ENCODE results near the gene ZNF414.

The ZNF414 gene

DNA sequence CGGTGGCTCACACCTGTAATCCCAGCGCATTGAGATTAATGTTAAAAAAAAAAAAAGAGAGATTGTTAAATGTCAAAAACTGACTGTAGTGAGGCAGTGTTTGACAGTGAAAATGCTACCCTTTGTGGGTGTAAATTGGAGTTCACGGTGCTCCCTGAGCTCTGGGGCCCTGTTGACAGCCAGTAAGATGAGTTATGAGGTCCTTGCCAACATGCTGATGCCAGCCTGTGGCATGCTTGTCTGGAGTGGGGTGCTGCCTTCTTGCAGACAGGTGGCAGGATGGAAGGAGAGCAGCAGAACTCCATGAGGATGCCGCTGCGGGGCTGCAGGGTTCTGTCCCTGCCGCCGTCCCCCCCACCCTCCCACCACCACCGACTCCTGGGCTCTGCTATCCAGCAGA, 37.4 kb downstream of the ZNF414 start:
- H3K4me3 ChIP-seq (ENCODE audit: low read depth, low read length) = no peak overlapping the region
- TF ChIP-seq, protein P1, sequence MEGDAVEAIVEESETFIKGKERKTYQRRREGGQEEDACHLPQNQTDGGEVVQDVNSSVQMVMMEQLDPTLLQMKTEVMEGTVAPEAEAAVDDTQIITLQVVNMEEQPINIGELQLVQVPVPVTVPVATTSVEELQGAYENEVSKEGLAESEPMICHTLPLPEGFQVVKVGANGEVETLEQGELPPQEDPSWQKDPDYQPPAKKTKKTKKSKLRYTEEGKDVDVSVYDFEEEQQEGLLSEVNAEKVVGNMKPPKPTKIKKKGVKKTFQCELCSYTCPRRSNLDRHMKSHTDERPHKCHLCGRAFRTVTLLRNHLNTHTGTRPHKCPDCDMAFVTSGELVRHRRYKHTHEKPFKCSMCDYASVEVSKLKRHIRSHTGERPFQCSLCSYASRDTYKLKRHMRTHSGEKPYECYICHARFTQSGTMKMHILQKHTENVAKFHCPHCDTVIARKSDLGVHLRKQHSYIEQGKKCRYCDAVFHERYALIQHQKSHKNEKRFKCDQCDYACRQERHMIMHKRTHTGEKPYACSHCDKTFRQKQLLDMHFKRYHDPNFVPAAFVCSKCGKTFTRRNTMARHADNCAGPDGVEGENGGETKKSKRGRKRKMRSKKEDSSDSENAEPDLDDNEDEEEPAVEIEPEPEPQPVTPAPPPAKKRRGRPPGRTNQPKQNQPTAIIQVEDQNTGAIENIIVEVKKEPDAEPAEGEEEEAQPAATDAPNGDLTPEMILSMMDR (IDR thresholded peaks at IDR 0.05; ENCODE audit: borderline replicate concordance, insufficient read depth, low read depth, low read length) = no peak

DNA sequence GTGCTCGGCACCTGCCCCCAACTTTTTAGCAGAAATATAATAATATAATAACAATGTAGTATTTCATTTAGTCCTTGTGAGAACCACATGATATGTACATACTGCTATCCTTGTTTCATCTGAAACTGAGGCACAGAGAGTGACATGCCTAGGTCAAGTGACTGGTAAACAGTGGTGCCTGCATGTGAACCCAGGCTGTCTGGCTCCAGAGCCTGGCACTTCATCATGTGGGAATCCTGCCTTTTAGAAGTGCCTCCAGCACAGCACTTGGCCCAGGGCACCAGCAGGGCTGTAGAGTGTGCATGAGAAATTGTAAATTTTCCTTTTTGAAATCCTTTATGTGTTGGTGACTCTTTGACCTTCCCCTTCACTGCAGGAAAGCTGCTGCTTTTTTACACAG, 39.0 kb downstream of the ZNF414 start:
- TF ChIP-seq, protein P1 (IDR thresholded peaks at IDR 0.05; ENCODE audit: borderline replicate concordance, insufficient read depth, low read depth, low read length) = no peak
- no peak overlapping the region for H3K4me3 ChIP-seq (ENCODE audit: low read depth, low read length)

DNA sequence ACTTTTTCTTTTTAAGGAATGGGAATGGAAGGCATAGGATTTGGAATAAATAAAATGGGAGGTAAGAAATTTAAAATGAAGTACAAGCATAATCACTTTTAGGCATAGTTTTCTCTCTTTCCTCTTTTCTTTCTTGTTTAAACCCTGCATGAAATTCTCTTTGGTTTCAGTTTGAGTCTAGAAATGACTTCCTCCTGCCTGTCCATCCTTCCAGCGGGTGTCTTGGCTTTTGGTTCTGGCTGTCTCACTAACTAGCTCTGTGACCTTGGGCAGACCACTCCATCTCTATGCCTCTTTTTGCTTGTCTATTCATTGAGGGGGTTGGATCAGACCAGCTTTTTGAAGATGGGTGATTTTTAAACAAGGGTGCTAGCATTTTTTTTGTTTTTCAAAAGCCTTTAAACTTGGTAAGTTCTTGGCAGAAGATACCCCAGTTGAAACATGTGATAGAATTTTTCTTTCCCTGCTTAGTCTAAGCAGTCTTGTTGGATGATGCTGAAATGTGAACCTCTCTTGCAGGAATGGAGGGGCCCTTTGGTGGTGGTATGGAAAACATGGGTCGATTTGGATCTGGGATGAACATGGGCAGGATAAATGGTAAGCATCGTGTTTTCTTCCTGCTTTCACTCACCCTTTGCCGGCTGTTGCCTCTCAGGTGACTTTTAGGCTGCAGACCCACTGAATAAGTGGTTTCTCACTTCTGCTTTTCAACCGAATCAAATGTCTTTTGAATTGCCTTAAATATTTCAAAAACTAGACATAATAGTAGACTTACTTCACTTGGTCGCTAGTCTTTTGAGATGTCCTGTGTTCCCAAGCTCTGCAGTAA, 40.1 kb downstream of the ZNF414 start:
- TF ChIP-seq, protein P1 (IDR thresholded peaks at IDR 0.05; ENCODE audit: borderline replicate concordance, insufficient read depth, low read depth, low read length) = no peak
- no peak overlapping the region for H3K4me3 ChIP-seq (ENCODE audit: low read depth, low read length)

DNA sequence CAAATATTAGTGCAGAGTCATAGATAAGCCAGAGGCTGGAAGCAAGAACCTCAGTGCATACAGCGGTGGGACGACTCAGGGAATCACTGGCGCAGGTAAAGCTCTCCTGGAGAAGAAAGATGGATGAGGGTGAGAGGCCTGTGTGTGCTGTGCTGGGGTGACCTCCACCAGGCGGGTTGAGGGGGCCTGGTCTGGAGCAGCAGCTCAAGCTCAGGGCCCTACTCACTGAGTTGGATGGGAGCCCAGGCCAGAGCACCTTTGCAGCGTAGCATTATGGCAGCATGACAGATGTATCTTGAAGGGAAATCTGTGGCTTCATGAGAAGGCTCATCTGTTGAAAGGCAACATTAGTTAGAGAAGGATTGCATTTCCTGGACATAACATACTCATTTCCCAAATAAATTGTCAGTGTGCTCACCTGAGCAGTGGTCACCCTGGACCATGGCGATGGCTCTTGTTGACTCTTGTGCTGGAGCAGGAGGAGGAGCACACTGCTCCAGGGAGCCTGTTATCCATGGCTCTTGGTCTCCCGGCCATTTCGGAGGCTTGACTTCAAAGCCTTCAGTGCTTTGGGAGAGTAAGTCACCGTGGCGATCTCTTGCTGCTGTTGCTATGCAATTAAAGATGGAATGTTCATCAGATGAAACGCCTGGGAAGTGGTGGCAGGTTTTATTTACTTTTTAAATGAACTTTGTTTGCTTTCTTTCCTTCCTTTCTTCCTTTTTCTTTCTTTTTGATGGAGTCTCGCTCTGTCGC, 44.2 kb downstream of the ZNF414 start:
- TF ChIP-seq, protein P1 (IDR thresholded peaks at IDR 0.05; ENCODE audit: borderline replicate concordance, insufficient read depth, low read depth, low read length) = no peak
- no peak overlapping the region for H3K4me3 ChIP-seq (ENCODE audit: low read depth, low read length)

DNA sequence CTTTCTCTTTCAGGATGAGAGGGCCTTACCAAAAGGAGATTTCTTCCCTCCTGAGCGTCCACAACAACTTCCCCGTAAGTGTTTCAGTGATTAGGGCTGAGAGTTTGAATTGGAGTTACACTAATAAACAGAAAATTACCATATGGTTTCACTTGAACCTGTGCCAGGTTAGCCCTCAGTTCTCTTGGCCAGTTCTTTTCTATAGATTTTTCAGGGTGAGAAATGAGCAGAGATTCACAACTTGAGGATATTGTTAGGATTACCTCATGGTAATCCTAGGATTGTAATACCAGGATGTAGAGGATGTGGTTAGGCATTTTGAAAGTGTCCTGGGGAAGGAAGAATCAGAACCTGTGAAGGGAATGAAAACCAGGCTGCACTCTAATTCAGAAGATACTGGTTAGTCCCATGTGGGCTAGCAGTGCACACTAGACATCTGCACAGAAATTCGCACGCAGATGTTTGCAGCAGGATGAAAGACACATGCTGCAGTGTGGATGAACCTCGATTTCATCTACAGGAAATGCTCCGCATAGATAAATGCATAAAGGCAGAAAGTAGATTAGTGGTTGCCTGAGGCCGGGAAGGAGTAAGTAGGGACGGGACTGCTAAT, 45.1 kb downstream of the ZNF414 start:
- TF ChIP-seq, protein P1 (IDR thresholded peaks at IDR 0.05; ENCODE audit: borderline replicate concordance, insufficient read depth, low read depth, low read length) = no peak
- H3K4me3 ChIP-seq (ENCODE audit: low read depth, low read length) = no peak overlapping the region

DNA sequence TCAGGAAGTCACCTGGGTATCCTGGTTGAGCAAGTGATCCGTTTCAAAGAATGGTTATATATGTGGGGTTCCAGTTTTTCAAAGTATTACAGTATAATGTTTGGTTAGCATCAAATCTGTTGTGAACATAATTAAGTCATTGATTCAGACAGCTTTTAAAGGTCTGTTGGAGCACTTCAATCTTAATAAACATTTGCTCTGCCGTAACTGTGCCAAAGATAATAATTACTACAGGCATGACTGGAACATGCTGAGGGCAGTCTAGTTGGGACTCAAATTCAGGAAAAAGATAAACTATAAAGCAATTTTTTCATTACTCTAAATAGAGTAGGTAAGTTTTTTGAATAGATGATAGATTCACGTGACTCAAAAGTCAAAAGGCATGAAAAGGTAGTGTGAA, 45.8 kb downstream of the ZNF414 start:
- TF ChIP-seq, protein P1 (IDR thresholded peaks at IDR 0.05; ENCODE audit: borderline replicate concordance, insufficient read depth, low read depth, low read length) = no peak

More for the DNA sequence above, 45.8 kb downstream of the ZNF414 start:
- no peak overlapping the region for H3K4me3 ChIP-seq (ENCODE audit: low read depth, low read length)
